ENCODE data around the gene PLPP3.

PLPP3 gene

DNA sequence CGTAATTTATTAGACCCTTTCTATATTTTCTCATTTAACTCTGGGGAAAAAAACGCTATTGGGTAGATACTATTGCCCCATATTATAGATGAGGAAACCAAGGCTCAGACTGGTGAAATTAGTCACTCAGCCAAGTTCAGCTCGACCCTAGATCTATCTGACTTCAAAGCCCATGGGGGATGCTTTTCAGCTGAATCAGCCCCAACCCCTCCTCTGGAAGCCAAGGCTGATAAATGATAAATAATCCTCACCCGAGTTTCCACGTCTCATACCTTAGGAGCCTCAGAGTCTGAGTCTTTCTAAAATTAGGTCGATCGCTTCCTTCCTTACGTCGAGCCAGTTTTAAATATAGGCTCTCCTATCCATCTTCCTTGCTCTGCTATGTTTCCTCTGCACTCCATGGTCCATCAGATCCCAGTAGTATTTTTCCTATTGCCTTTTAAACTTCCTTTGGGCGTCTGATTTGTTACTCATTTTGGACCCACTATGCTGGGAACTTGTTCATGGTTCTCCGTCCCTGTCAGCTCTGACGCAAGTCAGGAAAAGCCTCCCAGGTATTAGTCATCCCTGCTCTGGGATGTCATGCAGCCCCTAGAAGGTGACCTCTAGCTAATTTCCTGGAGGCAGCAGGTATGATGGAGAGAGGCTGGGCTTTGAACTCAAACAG lies 122.8 kb downstream of the PLPP3 start:
- no peak for DNase-seq

- no peak for DNase-seq
These were observed 125.8 kb downstream of the PLPP3 start for GRCh38 chr1:56453417-56454078.

- no peak for DNase-seq
These were observed 126.3 kb downstream of the PLPP3 start for GRCh38 chr1:56453016-56453415.

- DNase-seq = no peak
These were observed 127.0 kb downstream of the PLPP3 start for GRCh38 chr1:56452027-56453011.

DNA sequence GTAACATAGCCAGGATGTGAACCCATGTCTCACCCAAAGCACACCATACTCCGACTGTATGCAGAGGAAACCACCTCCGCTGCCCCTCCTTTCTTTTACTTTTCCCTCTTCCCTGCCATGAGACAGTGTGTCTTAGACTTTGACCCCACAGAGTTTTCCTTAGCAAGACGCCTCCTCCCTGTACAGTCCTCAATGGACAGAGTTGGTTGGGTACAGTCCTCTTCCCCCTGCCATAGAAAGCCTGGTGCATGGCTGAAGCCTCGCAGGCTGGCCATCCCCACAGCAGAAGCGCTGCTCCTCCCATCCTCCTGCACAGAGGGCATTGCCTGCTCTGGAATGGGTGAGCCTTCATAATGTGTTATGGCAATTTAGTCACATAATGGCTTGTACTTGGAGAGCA lies 127.9 kb downstream of the PLPP3 start:
- DNase-seq = no peak

DNA sequence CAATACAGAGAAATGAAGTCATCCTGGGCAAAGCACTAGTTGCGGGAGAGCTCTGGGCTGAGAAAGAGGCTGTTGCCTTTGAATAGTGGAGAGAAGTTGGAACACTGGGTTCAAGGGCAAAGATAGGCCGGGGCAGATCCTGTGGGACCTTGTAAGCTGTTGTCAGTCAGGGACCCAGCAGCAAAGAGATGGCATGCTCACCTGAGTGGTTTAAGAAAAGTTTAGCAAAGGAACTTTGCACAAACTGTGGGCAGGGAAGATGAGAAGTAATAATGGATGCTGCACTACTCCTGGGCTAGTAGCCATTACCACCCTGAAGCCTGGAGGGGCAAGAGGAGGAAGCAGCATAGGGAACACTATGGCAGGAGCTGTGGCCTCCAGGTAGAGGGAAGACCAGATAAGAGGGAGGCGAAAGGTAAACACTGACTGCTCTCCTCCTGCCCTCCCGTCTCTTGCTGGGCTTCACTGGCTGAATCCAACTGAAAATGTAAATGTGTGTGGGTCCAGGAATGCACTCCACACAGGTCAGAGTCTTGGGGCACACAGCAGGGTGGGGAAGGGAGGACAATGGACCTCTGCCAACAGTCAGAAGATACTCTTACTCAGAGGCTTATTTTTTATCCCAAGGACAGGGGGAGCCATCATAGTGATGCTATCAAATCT lies 129.2 kb downstream of the PLPP3 start:
- DNase-seq = no peak

DNA sequence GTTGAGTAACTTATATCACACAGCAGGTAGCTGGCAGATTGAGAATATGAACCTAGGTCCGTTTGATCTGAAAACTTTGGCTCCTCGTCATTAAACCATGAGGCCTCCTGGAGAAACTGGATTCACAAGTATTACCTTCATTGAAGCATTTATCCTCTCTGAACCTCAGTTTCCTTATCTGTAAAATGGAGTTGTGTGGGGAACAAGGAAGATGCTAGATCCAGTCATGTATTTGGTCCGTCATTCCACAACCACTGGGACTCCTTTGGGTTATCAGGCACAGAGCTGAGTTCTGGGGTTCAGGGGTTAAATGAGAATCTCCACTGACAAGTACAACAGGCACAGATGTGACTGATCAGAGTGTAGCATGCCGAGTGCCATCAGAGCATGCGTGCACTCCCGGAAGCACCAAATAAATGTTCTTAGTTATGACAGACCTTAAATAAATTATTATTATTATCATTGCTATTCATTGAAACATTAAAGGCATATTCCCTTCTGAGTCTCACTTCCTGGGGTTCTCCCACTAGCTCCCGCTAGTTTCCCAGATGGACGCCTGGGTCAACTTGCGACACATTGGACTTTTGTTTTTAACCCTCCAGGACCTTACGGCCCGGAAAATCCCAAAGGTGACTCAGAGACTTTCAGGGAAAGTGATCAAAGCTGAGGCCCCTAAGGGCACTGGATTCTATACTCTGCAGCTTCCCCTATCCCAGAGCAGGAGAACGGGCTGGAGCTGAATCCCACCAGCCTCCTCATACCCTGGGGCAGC lies 130.6 kb downstream of the PLPP3 start:
- no peak for DNase-seq

DNA sequence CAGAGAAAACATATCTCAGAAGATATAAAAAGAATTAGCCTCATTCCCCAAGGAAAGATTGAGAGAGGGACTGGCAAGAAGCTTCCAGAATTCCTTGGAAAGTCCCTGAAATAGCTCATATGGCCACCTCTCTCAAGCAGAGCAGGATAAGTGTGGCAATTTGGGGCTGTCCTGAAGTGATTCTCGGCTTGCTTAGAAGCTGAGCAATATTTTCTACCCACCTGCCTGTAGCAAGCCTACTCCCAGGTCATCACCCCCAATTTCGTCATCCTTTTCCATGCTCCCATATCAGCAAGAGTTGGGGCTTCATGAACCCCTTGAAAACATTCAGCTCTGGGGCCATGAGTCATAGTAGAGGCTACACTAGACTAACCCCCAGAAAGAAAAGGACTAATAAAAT lies 131.5 kb downstream of the PLPP3 start:
- no peak for DNase-seq

DNA sequence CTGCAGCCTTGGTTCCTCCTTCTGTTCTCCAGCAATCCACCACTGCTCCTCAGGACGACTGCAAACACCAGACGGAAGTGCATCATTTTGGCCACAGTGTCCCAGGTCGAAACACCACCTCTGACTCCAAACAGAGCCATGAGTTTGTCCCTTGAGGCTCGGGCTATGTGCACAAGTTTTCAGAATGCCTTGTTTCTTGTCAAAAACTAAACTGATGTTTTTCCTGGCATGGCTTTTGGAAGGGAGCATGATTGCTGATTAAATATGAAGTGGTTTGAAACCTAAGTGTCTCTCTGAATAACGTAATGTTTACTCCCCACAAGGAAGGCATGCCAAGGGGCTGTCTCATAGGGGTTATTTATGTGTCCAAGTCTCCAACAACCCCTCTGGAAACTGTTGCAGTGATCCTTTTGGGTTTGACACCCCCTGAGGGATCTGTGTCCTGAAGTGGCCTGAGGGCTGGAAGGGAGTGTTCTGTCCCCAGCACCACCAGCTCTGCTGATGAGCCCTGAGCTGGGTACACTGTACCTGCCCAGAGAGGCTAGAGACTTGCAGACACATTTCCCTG lies 132.7 kb downstream of the PLPP3 start:
- DNase-seq = no peak

DNA sequence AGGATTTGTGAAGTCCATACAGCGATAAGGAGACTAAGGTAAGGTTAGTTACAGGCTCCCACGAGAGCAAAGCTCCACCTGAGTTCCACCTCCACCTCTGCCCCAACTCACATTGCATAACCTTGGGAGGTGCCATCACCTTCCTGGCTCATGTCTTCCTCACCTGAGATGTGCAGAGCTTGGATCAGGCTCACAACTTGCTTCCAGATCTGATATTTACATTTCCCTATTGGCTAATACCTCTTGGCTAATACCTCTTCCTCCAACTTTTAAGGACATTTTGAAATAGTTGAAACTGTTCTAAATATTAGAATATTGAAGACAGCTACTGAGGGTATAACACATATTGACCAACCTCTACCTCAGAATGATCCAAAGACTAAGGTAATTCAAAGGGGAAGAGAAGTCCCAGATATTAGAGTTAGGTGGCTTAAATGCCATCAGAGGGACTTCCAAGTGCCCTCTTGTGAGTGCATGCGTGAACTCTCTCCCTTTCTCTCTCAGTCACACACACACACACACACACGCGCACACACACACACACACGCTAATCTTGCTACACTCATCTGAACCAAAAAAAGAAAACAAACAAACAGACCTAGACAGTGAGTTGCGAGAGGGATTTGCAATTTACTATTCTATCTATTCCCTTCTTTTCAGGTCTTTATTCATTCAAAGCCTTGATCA lies 134.3 kb downstream of the PLPP3 start:
- no peak for DNase-seq
